ENCODE results near the gene DTWD1.

DNA sequence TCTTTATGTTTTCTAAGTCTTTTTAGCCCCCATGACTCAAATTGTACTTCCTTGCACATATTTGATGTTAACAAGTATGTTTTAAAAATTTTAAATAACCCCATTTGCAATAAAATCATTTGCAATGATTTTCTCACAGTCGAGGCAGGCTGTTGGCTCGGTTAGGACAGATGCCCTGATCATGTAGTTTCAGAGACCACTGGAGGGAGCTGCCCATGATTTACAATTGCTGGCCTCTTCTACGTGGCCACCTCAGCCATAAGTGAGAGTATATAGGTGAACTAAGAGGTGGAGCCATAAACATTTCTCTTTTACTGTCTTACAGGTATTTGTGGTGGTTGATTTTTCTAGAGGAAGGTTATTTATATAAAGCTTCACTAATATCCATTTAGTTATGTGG, 1.7 kb downstream of the DTWD1 start:
- TF ChIP-seq ZNF140 (CRISPR knock-in tag; IDR thresholded peaks at IDR 0.05): no peak
- TF ChIP-seq ZNF124 (CRISPR knock-in tag; IDR thresholded peaks at IDR 0.05): no peak
- no peak for TF ChIP-seq POLR2A (conservative IDR thresholded peaks at IDR 0.05)
- TF ChIP-seq JUNB (CRISPR knock-in tag; conservative IDR thresholded peaks at IDR 0.05): no peak
- no peak for TF ChIP-seq ILK (tag; IDR thresholded peaks at IDR 0.05; ENCODE audit: borderline replicate concordance, low read depth)
- TF ChIP-seq E2F6 (IDR thresholded peaks at IDR 0.05; ENCODE audit: borderline replicate concordance in 1 of 2, extremely low read depth in 1 of 2, insufficient read depth in 1 of 2, insufficient read length in 1 of 2, low read depth in 1 of 2, low read length in 1 of 2, poor library complexity in 1 of 2, severe bottlenecking in 1 of 2): no peak
- TF ChIP-seq NRF1 (conservative IDR thresholded peaks at IDR 0.05 in 1 of 2, IDR thresholded peaks at IDR 0.05 in 1 of 2): no peak
- TF ChIP-seq TEAD4 (IDR thresholded peaks at IDR 0.05; ENCODE audit: low read length): no peak
- no peak for TF ChIP-seq TEAD4 (CRISPR knock-in tag; IDR thresholded peaks at IDR 0.05; ENCODE audit: borderline replicate concordance)
- TF ChIP-seq, protein P1, sequence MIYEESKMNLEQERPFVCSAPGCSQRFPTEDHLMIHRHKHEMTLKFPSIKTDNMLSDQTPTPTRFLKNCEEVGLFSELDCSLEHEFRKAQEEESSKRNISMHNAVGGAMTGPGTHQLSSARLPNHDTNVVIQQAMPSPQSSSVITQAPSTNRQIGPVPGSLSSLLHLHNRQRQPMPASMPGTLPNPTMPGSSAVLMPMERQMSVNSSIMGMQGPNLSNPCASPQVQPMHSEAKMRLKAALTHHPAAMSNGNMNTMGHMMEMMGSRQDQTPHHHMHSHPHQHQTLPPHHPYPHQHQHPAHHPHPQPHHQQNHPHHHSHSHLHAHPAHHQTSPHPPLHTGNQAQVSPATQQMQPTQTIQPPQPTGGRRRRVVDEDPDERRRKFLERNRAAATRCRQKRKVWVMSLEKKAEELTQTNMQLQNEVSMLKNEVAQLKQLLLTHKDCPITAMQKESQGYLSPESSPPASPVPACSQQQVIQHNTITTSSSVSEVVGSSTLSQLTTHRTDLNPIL (CRISPR knock-in tag; IDR thresholded peaks at IDR 0.05): no peak
- TF ChIP-seq NFE2L1 (tag; IDR thresholded peaks at IDR 0.05; ENCODE audit: borderline replicate concordance, low read depth): no peak
